Psoas muscle (tissue), 8 donors: ENCODE results near the gene LGALS12. TPM values are rescaled to one million over a fixed set of nuclear protein-coding genes. Genes with fewer than 3 reads are reported as not detected.

ENCODE experiments used
- ATAC-seq, 4 donors: fragments of 200-7000 bp; cut with Tn5 transposase; one replicate each; pipeline ENCODE4 v1.9.1; 2020; ENCODE audit warnings: moderate library complexity in 3 of 4, mild to moderate bottlenecking in 2 of 4
- DNase-seq, 2 donors: peaks; one replicate each; pipeline ENCODE4 v3.0.0-alpha.2; 2020
- H3K27ac ChIP-seq: fragments of 200-600 bp; one replicate; pipeline ENCODE4 v1.8.0; 2022
- H3K27me3 ChIP-seq, 3 donors: fragments of 200-600 bp in 1 of 3; one replicate each; pipeline versions ENCODE4 v1.6.1 to v1.8.0; 2013 to 2022; ENCODE audit warnings: low read length in 2 of 3, mild to moderate bottlenecking in 2 of 3, moderate library complexity in 1 of 3; ENCODE audit not compliant: insufficient read depth in 3 of 3
- H3K36me3 ChIP-seq, 2 donors: fragments of 200-600 bp in 1 of 2; one replicate each; pipeline versions ENCODE4 v1.6.1 to v1.8.0; 2013 to 2022; ENCODE audit warnings: low read depth in 1 of 2, mild to moderate bottlenecking in 1 of 2, moderate library complexity in 1 of 2; ENCODE audit not compliant: insufficient read depth in 1 of 2
- H3K4me1 ChIP-seq: fragments of 200-600 bp; one replicate; pipeline ENCODE4 v1.8.0; 2022
- H3K4me3 ChIP-seq: fragments of 200-600 bp; one replicate; pipeline ENCODE4 v1.8.0; 2022; ENCODE audit warnings: mild to moderate bottlenecking
- H3K9me3 ChIP-seq: fragments of 200-600 bp; one replicate; pipeline ENCODE4 v1.8.0; 2022
- CTCF ChIP-seq: fragments of 200-600 bp; IDR thresholded peaks from one replicate; pipeline ENCODE4 v1.8.0; 2022; ENCODE audit warnings: antibody characterized with exemption
- WGBS, 3 donors: extraction: QIAGEN DNeasy Blood & Tissue Kit; methylation state at CpG; one replicate each; pipeline versions ENCODE4 v1.1.6 to v1.1.7; 2013; 5-methylcytosine and 5-hydroxymethylcytosine counted together
- intact Hi-C, 2 donors: fragments of 100-400 bp; cut with DNase I; formaldehyde crosslinking; loops; one replicate each; pipeline versions ENCODE4 v1.11.0 to v1.14.2; 2022
- polyA plus RNA-seq, 3 donors: library from polyadenylated mRNA; stranded (reverse); fragments of 200-250 nt; gene quantifications; one replicate each; pipeline ENCODE4 v1.2.3, GENCODE V29; 2013
- total RNA-seq, 4 donors: library from RNA; stranded (reverse); fragmentation: NEBNext Ultra II Directional in 2 of 4; extraction: Animal tissue kit (Norgen Biotek cat#: 25700) in 2 of 4; gene quantifications; one replicate each; pipeline versions ENCODE4 v1.2.1 to v1.2.4, GENCODE V29; 2021 to 2023
- donor health status: healthy with polysubstance abuse.
- donor health status: DM: no; HTN: no; CAD: no; lungs with moderate emphysema.
- donor health status: Bipolar disorder and iron deficiency.
- donor health status: healthy.
- donor health status: DM: yes; HTN: yes; CAD: no.
- donor health status: DM: no; HTN: no; CAD: no.
- donor health status: DM: no; HTN: no; CAD: no.
- donor health status: DM: yes; HTN: yes; CAD: no.

The LGALS12 gene
- total and polyA plus RNA-seq, 7 donors, result 0.16 to 2.0 (median 0.48) TPM; not detected in 1

- Histone ChIP-seq H3K27ac (peak overlapping the region; percentile 9), H3K4me1 (no peaks in the 10 kb centered on the region), H3K36me3 (no peaks in the 10 kb centered on the region), H3K4me3 (peak overlapping the region; percentile 44), H3K9me3 (no peaks in the 10 kb centered on the region), H3K27me3 (no peaks in the 10 kb centered on the region)
- ATAC-seq (peak in 1 of 4 donors; percentile 41), DNase-seq (no peak)
- no peak for TF ChIP-seq CTCF
- WGBS, 3 donors, result 44 to 67% (median 46%) methylated on average over 27 of the region's 27 CpGs
- intact Hi-C loops, result no loop called here
Measured at GRCh38 chr11:63551091-63551888, 45.4 kb downstream of the LGALS12 start.

GRCh38 chr11:63551889-63552266, 46.0 kb downstream of the LGALS12 start:
- ATAC-seq, result peak in 1 of 4 donors; percentile 41
- Histone ChIP-seq H3K4me1 (no peaks in the 10 kb centered on the region), H3K36me3 (no peaks in the 10 kb centered on the region), H3K27me3 (no peaks in the 10 kb centered on the region), H3K27ac (peak overlapping the region; percentile 9), H3K4me3 (peak overlapping the region; percentile 44), H3K9me3 (no peaks in the 10 kb centered on the region)
- intact Hi-C loops, result no loop called here
- 73 to 86% (median 80%) methylated on average over 6 of the region's 6 CpGs for WGBS, 3 donors
- no peak for TF ChIP-seq CTCF
- no peak for DNase-seq

GRCh38 chr11:63552921-63553320, 47.0 kb downstream of the LGALS12 start:
- ATAC-seq (no peak), DNase-seq (no peak)
- TF ChIP-seq CTCF, result no peak
- intact Hi-C loops, result no loop called here
- Histone ChIP-seq H3K9me3 (no peaks in the 10 kb centered on the region), H3K36me3 (no peaks in the 10 kb centered on the region), H3K4me3 (no peak overlapping the region), H3K27ac (no peak overlapping the region), H3K4me1 (no peaks in the 10 kb centered on the region), H3K27me3 (no peaks in the 10 kb centered on the region)
- 86 to 93% (median 92%) methylated on average over 7 of the region's 7 CpGs for WGBS, 3 donors

- TF ChIP-seq CTCF, result no peak
- intact Hi-C loops, result no loop called here
- no peaks in the 10 kb centered on the region for H3K4me1 ChIP-seq
- ATAC-seq (peak in 2 of 4 donors; percentile 42 to 51), DNase-seq (peak in 1 of 2 donors; percentile 49)
- no peaks in the 10 kb centered on the region for H3K9me3 ChIP-seq
- 71 to 77% (median 74%) methylated on average over 8 of the region's 8 CpGs for WGBS, 3 donors
- no peaks in the 10 kb centered on the region for H3K27me3 ChIP-seq
- no peaks in the 10 kb centered on the region for H3K36me3 ChIP-seq
- H3K27ac ChIP-seq, result no peak overlapping the region
- H3K4me3 ChIP-seq, result no peak overlapping the region
Measured at GRCh38 chr11:63553759-63554158, 47.9 kb downstream of the LGALS12 start.

- ATAC-seq (no peak), DNase-seq (no peak)
- no peak overlapping the region for H3K4me3 ChIP-seq
- TF ChIP-seq CTCF, result no peak
- no peak overlapping the region for H3K27ac ChIP-seq
- intact Hi-C loops, result no loop called here
- H3K27me3 ChIP-seq, result no peaks in the 10 kb centered on the region
- no peaks in the 10 kb centered on the region for H3K9me3 ChIP-seq
- H3K4me1 ChIP-seq, result no peaks in the 10 kb centered on the region
- H3K36me3 ChIP-seq, result no peaks in the 10 kb centered on the region
- WGBS, 3 donors, result 57 to 65% (median 59%) methylated on average over 4 of the region's 4 CpGs
Measured at GRCh38 chr11:63554877-63555223, 49.0 kb downstream of the LGALS12 start.
